Measurements from ENCODE around the gene SOX6. TPM values are rescaled to one million over a fixed set of nuclear protein-coding genes. Genes with fewer than 3 reads are reported as not detected.

The SOX6 gene
- total and polyA plus RNA-seq, 4 donors: under 0.01 to 11.8 (median 4.8) TPM

- Histone ChIP-seq H3K9me3 (ENCODE audit: control insufficient read depth, low read length) (no peaks in the 10 kb centered on the region), H3K4me3 (ENCODE audit: low read length in 2 of 2) (no peak overlapping the region), H3K4me1 (ENCODE audit: control insufficient read depth in 1 of 2, insufficient read depth in 2 of 2, low read length in 2 of 2) (no peaks in the 10 kb centered on the region), H3K27me3 (ENCODE audit: control insufficient read depth in 1 of 2, insufficient read depth in 2 of 2, low read length in 1 of 2) (no peaks in the 10 kb centered on the region), H3K36me3 (ENCODE audit: control insufficient read depth in 1 of 2, insufficient read depth in 2 of 2, low read length in 1 of 2) (no peaks in the 10 kb centered on the region), H3K27ac (ENCODE audit: low read depth in 1 of 2, low read length in 2 of 2) (no peak overlapping the region)
- intact Hi-C loops (cut with DNase I): no loop called here
- ATAC-seq (ENCODE audit: low FRiP score): no peak
- DNase-seq: no peak
- WGBS, 2 donors: 71 to 83% methylated on average over 1 of the region's 1 CpG
Measured at GRCh38 chr11:15918674-15919073, 437.7 kb downstream of the SOX6 start.

- ATAC-seq (ENCODE audit: low FRiP score): no peak
- no peaks in the 10 kb centered on the region for H3K36me3 ChIP-seq (ENCODE audit: control insufficient read depth in 1 of 2, insufficient read depth in 2 of 2, low read length in 1 of 2)
- intact Hi-C loops (cut with DNase I): no loop called here
- no peak overlapping the region for H3K27ac ChIP-seq (ENCODE audit: low read depth in 1 of 2, low read length in 2 of 2)
- no peaks in the 10 kb centered on the region for H3K9me3 ChIP-seq (ENCODE audit: control insufficient read depth, low read length)
- H3K27me3 ChIP-seq (ENCODE audit: control insufficient read depth in 1 of 2, insufficient read depth in 2 of 2, low read length in 1 of 2): no peaks in the 10 kb centered on the region
- WGBS, 2 donors: 86 to 95% methylated on average over 2 of the region's 2 CpGs
- DNase-seq: no peak
- H3K4me3 ChIP-seq (ENCODE audit: low read length in 2 of 2): no peak overlapping the region
- no peaks in the 10 kb centered on the region for H3K4me1 ChIP-seq (ENCODE audit: control insufficient read depth in 1 of 2, insufficient read depth in 2 of 2, low read length in 2 of 2)
Measured at GRCh38 chr11:15918212-15918611, 438.1 kb downstream of the SOX6 start.
